NCI-H69 (cell line): ENCODE measurements around the gene ALCAM.

Experiments
- DNase-seq: peaks from one replicate; lab custom pipeline; 2025; lab: John Stamatoyannopoulos, UW

ALCAM gene

DNA sequence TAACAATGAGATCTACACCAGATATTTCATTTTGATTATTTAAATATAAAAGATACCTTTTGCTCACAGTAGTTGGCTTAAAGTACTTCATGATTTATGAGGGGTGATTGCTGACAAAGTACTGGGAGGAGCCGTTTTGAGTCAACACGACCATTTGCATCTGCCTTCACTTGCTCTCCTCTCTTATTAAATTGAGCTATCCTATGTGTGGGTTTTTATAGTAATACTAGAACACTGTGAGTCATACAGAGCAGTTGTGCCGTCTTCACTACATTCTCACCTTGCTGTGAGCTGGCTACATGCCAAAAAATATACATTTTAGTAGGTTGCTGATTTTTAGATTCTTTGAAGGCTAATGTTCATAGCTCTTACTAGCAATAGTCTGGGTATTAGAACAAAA, 161.2 kb downstream of the ALCAM start:
- DNase-seq, result peak; percentile 94

DNA sequence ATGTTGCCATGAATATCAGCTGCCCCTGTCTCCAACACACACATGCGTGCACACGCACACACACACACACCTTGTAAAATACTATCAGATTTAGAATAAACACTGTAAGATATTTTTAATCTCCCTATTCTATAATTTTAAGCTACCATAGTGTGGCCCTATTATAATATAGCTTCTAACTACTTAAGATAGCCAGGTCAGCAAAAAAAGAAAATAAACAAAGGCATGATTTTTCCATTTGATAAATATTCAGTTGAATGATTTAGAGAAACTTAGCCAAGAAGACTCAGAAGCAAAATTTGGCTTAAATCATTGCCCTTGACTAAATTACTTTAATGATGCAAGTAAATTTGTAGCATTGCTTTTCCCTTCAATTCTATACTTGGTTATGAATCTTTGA, 162.2 kb downstream of the ALCAM start:
- DNase-seq, result no peak

DNA sequence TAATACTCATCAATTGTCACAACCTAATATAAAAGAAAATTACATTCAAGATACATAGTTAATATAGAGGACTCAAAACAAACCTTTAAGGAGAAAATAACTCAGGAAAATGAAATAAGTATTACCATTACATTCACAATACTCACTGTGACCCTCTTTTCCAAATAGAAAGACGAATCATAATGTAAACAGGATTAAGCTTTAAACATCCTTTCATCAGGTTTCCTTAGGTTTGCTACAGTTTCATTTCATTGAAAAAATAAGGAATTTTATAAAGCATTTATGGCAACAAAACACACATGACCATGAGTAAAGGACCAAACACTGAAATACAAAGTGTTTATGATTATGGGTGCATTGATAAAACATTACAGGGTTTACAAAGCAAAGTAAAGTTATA, 162.7 kb downstream of the ALCAM start:
- DNase-seq, result no peak

DNA sequence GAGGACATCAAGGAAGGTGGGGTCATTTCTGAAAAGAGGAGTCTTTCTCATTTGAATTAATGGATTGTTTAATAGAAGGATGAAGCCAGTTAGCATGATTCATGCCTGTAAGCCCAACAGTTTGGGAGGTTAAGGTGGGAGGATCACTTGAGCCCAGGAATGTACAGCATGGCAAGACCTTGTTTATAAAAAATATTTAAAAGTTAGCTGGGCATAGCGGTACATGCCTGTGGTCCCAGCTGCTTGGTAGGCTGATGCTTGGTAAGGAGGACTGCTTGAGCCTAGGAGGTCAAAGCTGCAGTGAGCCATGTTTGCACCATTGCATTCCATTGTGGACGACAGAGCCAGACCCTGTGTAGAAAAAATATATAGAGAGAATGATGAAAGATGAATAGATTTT, 165.5 kb downstream of the ALCAM start:
- DNase-seq, result no peak

DNA sequence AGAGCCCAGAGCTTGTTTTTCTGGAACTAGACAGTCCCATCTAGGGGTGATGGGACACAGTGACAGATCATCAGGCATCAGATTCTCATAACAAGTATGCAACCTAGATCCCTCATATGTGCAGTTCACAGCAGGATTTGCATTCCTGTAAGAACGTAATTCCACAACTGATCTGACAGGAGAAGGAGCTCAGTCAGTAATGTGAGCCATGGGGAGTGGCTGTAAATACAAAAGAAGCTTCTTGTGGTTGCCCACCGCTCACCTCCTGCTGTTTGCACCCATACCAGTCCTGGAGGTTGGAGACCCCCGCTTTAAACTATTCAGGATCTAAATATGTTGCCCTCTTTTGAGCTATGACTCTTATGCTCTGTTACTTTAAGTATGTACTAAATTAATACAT, 167.3 kb downstream of the ALCAM start:
- no peak for DNase-seq

DNA sequence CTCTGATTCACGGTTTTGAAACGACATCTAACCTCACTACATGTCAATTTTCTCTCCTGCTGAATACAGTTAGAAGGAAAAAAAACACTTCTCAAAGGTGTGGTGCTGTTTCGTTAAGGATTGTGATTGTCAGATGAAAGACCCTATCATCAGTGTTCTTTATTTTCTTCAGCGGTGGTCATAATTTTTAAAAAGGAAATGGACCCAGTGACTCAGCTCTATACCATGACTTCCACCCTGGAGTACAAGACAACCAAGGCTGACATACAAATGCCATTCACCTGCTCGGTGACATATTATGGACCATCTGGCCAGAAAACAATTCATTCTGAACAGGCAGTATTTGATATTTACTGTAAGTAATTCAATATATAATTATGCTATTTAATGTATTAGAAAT, 167.8 kb downstream of the ALCAM start:
- no peak for DNase-seq

DNA sequence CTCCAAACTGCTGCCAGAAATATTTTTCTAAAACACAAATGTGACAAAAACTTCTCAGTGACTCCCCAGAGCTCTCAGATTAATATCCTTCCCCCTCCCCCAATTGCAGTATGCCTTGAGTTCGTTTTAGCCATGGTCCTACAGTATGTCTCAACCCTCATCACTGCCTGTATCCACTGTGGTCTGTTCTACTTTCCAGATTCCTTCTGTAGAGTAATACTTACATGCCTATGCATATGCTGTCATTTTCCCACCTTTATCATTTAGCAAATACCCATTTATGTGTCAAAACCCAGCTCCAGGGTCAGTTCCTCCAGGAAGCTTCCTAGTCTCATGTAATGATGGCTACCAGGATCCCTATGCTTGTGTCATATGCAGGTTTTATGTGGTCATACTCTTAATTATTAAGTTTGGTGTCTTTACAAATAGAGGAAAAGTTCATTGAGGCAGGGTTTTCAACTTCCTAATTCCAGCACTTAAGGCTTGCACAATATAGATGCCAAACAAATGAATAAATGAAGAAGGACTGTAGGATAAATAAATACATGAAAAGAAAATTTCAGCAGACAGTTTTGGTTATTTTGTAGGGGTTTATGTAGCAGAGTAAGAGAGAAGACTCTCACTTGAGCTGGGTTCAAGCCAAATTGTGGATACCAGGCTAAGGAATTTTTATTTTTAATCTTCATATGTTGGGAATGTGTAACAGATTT, 170.8 kb downstream of the ALCAM start:
- DNase-seq, result no peak

DNA sequence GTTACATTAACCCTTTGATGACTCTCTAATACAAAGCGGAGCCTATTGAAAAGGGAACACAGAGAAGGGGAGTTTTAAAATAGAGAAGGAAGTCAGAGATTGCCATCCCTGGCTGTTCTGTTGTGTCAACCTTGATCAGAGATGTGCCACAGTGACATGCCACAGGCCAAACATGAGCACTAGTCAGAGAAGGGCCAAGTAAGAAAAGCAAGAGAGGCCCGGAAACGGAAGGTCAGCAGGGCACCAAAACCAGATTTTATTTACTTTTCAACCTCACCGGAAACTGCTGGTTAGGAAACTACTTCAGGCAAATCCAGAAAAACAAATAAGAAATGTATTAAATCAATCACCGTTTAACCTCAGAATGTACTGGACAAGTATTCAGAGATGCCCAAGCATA, 171.8 kb downstream of the ALCAM start:
- no peak for DNase-seq

DNA sequence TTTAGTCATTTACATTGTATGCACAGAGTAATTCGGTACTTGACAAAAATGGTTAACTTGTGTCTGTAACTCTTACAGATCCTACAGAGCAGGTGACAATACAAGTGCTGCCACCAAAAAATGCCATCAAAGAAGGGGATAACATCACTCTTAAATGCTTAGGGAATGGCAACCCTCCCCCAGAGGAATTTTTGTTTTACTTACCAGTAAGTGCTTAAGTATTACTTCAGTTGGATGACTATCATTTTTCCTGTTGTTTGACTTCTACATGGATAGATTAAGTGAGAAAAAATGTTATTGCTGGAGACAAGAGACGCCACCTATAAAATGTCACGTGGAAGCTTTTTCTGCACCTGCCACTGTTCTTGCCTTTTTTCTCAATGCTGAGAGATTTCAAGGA, 173.2 kb downstream of the ALCAM start:
- DNase-seq, result peak; percentile 42

DNA sequence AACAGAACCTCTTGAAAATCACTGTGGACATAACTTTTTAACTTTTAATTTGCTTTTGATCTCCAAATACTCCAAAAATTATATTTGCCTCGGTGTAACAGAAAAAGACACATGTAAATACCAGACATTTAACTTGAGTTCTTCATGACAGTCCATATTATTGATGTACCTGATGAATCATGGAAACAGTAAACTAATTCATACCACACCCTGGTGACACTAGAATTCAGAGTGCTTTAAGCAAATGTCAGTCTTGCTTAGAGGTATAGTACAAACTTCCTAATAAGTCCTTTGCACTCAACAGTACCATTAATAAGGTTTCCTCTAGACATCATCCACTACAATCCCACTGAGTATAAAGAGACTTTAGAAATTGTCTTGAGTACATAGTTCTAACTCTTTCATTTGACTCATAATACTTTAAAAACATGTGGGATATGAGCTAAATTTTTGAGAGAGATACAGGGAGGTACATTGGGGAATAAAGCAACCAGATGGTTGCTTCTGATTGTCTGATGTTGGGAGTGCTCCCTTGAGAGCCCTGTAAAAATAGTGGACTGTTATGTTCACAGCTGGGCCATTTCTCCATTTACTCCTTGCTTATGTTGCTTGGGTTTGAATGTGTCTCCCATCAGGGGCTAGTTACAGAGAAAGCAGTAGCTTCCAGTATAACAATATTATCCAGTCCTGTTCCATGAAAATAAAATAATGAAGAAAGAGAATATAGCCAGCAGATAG, 175.7 kb downstream of the ALCAM start:
- peak; percentile 46 for DNase-seq

DNA sequence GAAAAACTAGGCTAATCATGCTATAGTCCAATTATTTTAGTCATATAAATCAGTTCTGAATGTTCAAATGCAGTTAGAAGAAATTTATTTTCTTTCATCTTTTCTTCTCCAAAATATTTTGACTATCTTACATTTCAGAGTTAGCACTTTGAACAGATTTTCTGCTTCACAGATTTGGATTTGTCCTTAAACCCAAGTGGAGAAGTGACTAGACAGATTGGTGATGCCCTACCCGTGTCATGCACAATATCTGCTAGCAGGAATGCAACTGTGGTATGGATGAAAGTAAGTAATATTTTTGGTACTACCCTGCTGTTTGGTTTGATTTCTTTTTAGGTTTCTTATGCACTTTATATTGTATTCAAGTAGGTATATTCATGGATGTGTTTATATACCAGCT, 178.3 kb downstream of the ALCAM start:
- DNase-seq, result no peak

DNA sequence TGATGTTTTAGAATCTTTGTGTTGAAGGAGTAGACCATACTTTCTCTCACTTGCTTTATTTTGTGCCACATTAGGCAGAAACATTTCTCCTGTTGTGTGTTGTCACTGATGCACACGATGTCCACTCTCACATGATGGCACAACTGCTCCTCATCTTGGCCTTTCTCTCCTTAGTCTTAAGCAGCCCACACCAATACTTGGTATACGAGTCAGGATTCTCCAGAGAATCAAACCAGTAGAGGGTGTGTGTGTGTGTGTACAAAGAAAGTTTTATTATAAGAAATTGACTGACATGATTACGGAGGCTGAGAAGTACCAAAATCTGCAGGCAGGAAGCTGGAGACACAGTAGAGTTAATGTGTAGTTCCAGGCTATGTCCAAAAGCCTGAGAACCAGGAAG, 187.1 kb downstream of the ALCAM start:
- no peak for DNase-seq

DNA sequence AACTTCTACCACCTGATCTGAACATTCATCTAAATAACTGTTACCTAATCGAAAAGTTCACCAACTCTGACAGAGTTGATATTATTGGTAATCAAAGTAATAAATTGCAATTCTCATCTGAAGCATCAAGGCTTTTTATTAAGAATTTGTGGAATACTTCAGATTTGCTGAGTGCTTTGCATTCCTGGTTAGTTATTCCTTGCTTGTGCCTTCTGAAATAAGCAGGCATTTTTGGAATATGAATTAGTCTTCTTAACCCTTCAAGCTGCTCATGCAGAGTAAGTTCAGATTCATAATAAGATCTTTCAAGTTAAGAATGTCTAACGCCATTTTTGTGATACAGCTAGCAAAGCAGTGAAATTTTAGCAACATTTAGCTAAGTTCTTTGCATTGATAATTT, 188.5 kb downstream of the ALCAM start:
- no peak for DNase-seq

DNA sequence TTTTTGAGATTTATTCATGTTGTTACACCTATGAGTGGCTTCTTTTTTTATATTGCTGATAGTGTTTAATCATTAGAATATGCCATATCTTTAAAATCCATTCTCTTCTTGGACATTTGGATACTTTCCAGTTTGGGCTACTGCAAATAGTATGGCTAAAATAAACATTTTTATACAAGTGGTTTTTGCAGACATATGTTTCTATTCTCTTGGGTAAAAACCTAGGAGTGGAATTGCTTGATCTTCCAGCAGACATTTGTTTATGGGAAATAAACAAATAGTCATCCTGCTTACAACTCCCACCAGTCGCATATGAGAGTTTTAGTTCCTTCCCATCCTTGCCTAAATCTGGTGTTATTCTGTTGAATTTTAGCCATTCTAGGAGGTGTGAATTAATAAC, 193.1 kb downstream of the ALCAM start:
- DNase-seq, result no peak

DNA sequence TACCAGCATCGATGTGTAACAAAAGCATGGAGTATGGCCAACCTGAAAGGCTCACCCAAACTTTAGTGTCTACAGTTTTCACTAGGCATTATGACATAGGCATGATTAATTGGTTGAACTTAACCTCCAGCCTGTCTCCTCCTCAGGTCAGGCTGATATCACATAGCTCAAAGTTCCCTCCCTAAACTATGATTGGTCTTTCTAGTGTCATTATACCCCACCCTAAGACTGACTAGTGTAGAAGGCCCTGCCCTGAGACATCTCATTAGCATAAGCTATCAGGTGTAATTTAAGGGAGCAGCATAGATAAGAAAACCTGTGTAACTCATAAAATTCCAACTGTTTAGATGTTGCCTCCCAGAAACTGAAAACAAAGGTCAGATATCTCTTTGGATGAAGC, 195.2 kb downstream of the ALCAM start:
- DNase-seq, result no peak

DNA sequence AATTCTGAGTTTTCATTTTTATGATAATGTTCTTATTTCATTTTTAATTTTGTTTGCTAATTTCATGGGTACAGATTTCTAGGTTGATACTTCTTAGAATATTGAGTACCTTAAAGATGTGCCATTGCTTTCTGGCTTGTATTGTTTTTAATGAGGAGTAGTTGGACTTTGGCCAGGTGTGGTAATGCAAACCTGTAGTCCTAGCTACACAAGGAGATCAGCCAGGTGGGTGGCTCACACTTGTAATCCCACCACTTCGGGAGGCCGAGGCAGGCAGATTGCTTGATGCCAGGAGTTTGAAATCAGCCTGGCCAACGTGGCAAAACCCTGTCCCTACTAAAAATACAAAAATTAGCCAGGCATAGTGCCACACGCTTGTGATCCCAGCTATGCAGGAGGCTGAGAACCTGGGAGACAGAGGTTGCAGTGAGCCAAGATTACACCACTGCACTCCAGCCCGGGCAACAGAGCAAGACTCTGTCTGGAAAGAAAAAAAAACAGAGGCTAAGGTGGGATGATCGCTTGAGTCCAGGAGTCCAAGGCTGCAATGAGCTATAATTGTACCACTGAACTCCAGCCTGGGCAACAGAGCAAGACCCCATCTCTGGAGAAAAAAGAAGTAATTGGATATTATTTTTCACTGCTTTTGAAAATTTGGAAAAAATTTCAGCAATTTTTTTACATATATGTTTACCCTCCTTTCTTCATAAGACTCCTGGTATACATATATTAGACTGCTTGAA, 198.0 kb downstream of the ALCAM start:
- peak; percentile 11 for DNase-seq

DNA sequence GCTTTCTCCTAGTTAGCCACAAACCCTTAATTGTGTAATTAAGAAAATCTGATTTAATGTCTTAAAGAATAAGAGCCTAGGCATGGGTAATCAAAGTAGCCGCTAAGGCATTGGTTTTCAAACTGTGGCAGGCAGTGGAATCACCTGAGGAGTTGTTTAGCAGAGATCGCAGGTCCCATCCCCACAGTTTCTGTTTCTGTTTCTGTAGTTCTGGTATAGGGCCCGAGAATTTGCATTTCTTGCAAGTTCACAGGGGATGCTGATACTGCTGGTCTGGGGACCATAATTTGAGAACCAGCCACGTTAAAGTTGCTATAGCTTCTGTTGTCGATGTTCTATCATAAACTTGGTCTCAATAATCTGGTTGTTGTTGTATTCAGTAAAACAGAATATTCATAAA, 204.3 kb downstream of the ALCAM start:
- no peak for DNase-seq

DNA sequence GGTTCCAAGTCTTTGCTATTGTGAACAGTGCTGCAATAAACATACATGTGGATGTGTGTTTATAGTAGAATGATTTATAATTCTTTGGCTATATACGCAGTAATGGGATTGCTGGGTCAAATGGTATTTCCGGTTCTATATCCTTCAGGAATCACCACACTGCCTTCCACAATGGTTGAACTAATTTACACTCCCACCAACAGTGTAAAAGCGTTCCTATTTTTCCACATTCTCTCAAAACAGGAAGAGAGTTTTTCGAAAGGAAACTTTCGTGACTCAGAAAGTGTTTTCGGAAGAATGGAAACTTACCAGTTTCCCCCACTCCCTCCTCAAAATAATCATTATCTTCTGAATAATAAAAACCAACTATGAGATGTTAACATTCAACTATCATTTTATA, 205.8 kb downstream of the ALCAM start:
- no peak for DNase-seq

DNA sequence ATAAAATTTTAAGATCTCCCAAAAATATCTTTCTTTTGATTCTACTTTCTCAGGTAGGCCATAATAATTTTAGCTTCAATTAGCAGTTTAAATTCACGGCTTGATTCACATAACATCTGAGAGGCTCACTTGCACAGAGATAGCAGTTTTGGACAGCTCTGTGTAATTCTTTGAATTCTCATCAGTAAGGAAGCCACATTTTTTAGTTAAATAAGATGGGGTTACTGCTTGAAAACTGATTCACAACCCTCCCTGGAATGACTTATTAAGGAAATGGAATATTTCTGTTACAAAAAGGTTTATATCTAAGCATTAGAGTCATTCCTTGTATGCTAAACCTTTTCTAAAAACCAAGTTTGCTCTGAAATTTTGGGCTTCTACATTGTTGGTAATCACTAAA, 212.7 kb downstream of the ALCAM start:
- DNase-seq, result no peak

DNA sequence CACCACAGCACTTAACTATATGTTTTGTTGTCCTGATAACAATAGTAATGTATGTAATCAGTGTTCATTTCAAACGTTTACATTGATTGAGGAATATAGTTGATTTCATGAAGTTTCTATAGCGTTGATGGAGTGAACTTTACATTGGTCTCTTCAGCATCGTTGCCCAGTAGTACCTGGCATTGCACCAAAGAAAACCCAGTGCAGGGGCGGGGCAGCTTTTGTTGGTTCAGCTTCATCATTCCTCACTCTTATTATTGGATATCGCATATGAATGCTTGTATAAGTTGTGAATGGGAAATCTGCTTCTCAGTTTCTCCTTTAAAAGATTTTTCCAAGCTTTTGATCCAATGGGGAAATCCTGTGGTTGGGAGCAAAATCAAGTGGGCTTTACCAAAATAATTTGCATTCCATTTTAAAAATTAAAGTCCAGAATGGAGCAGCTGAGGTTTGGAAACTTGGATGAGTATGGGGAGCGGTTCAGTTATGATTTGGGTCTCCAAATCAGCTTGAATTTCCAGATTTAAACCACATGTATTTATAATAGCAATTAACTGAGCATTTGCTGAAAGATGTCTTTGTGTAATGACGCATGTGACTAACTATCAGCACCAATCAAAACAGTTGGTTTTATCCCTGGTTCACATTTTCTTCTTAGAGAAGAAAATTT, 213.7 kb downstream of the ALCAM start:
- peak; percentile 78 for DNase-seq

DNA sequence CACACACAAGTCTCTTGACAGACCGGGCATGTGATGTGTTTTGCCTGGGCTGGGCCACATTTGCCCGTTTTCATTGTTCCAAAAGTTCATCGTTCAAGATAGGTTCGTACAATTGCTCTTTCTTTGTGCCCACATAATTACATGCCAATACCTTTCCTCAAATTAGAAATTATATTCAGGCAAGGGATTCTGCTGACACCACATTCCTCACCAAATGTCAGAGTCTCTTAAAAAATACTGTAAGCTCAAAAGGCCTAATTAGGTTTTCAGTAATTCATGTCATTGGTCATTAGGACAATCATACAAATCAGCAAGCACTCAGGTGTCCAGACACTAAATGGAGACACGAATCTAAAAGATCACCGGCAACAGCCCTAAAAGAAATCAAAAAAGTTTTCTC, 215.3 kb downstream of the ALCAM start:
- DNase-seq, result no peak

DNA sequence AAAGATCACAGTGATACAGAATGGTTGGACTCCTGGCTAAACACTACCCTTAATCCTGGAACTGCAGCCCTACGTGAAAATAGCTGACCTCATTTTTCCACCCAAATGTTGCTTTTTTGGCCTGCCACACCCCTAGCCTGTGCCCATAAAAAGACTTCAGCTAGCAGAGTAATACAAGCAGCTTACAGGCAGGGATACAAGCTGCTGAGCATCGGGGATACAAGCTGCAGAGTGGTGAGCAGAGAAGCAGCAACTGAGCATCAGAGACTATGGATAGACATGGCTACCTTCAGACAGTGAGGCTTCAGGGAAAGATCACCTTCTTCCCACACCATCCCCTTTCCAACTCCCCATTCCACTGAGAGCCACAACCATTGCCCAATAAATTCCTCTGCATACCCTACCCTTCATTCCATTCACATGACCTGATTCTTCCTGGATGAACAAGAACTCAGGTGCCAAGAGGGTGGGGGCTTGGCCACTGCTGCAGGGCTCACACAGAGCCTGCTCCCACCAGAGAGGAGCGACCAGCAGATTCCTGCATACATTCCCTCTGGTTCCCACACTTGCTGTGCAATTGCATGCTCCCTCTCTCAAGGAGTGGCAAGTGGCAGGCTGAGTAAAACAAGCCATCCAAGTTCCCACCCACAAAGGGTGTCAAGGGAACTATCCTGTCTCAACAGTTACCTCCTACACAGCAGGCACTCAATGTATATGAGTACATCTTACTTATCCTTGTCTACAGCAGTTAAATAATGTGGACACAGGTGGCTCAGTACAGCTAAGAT, 217.5 kb downstream of the ALCAM start:
- peak; percentile 6 for DNase-seq
